A549 (cell line): Measurements from ENCODE around the gene FMO2. TPM values are rescaled to one million over a fixed set of nuclear protein-coding genes. Genes with fewer than 3 reads are reported as not detected.

ENCODE experiments used
- ATAC-seq, 2 experiments: fragments of 200-7000 bp in 1 of 2; fragments of >200 bp in 1 of 2; cut with Nextera tagmentation in 1 of 2; cut with Tn5 transposase in 1 of 2; 3 replicates each; pipeline versions ENCODE4 v1.8.0 to v1.9.1; 2018 to 2020; ENCODE audit warnings: mild to moderate bottlenecking in 1 of 2, moderate library complexity in 1 of 2
- CTCF ChIA-PET: fragments of 300-600 bp; sonication (Branson Sonifier 250); formaldehyde crosslinking; extraction: SDS; loops from one replicate; lab custom pipeline; 2021; ENCODE audit warnings: antibody characterized with exemption, inconsistent platforms; lab: Yijun Ruan, JAX
- POLR2A ChIA-PET: fragments of 350-600 bp; formaldehyde crosslinking; extraction: SDS; loops from one replicate; lab custom pipeline; 2021; ENCODE audit warnings: antibody characterized with exemption, inconsistent platforms; lab: Yijun Ruan, JAX
- DNase-seq, 2 experiments: peaks; one replicate each; pipeline versions ENCODE4 v3.0.0 to v3.0.0-alpha.2; 2011 to 2016; ENCODE audit warnings: low read depth in 1 of 2, low spot score in 1 of 2
- FAIRE-seq: peaks from 2 replicates; lab custom pipeline; 2011; peaks lifted over from hg19 to GRCh38; lab: Jason Lieb, UNC
- H3K27ac ChIP-seq, 2 experiments: fragments of >200 bp; sonication (Bioruptor Twin); formaldehyde crosslinking; 3 replicates each; pipeline ENCODE4 v1.5.1; 2016 to 2017
- H3K4me1 ChIP-seq: fragments of >200 bp; sonication (Bioruptor Twin); formaldehyde crosslinking; 3 replicates; pipeline ENCODE4 v1.6.1; 2016
- H3K4me2 ChIP-seq: fragments of >200 bp; sonication (Bioruptor Twin); formaldehyde crosslinking; 3 replicates; pipeline ENCODE4 v1.6.1; 2016
- H3K4me3 ChIP-seq: fragments of >200 bp; sonication (Bioruptor Twin); formaldehyde crosslinking; 3 replicates; pipeline ENCODE4 v1.5.1; 2016
- H3K9me3 ChIP-seq: fragments of >200 bp; sonication (Bioruptor Twin); formaldehyde crosslinking; 3 replicates; pipeline ENCODE4 v1.6.1; 2016
- ATOH8 ChIP-seq: fragments of 250-450 bp; sonication (Bioruptor Pico); IDR thresholded peaks from 2 replicates; pipeline ENCODE4 v1.5.0; 2020; ENCODE audit warnings: low read depth, mild to moderate bottlenecking, moderate library complexity
- BHLHE40 ChIP-seq: IDR thresholded peaks from 2 replicates; pipeline ENCODE4 v1.6.1; 2012; ENCODE audit warnings: low read depth, low read length, inconsistent platforms
- CEBPB ChIP-seq, 2 experiments: fragments of >200 bp in 1 of 2; sonication (Bioruptor Twin) in 1 of 2; formaldehyde crosslinking in 1 of 2; IDR thresholded peaks; 2 replicates each; pipeline ENCODE4 v1.6.1; 2012 to 2016
- CHD4 ChIP-seq: fragments of 200-600 bp; sonication (generic); IDR thresholded peaks from 2 replicates; pipeline ENCODE4 v1.6.1; 2016; ENCODE audit warnings: antibody characterized with exemption, mild to moderate bottlenecking, borderline replicate concordance
- E2F6 ChIP-seq: IDR thresholded peaks from 2 replicates; pipeline ENCODE4 v1.6.1; 2012; ENCODE audit warnings: low read depth, borderline replicate concordance
- EHMT2 ChIP-seq: fragments of 200-600 bp; sonication (generic); IDR thresholded peaks from 2 replicates; pipeline ENCODE4 v1.6.1; 2016; ENCODE audit warnings: antibody characterized with exemption, low read depth, mild to moderate bottlenecking, moderate library complexity
- ELK1 ChIP-seq: fragments of 150-350 bp; IDR thresholded peaks from 2 replicates; pipeline ENCODE4 v1.6.1; 2014; ENCODE audit warnings: low read depth, mild to moderate bottlenecking, low read length
- GATA3 ChIP-seq: IDR thresholded peaks from 2 replicates; pipeline ENCODE4 v1.6.1; 2012; ENCODE audit warnings: borderline replicate concordance
- HDAC2 ChIP-seq: fragments of 200-600 bp; sonication (generic); IDR thresholded peaks from 2 replicates; pipeline ENCODE4 v1.6.1; 2016
- HEYL ChIP-seq: fragments of 250-450 bp; sonication (Bioruptor Pico); IDR thresholded peaks from 2 replicates; pipeline ENCODE4 v1.8.0; 2021; ENCODE audit warnings: mild to moderate bottlenecking, moderate library complexity
- HOXB13 ChIP-seq: fragments of 250-450 bp; sonication (Bioruptor Pico); IDR thresholded peaks from 2 replicates; pipeline ENCODE4 v1.5.0; 2020; ENCODE audit warnings: low read depth, mild to moderate bottlenecking, moderate library complexity
- KDM1A ChIP-seq: fragments of 200-600 bp; sonication (generic); IDR thresholded peaks from 2 replicates; pipeline ENCODE4 v1.6.1; 2016; ENCODE audit warnings: low read depth, mild to moderate bottlenecking
- MAFK ChIP-seq: fragments of 450-650 bp; IDR thresholded peaks from 2 replicates; pipeline ENCODE4 v1.6.1; 2014; ENCODE audit not compliant: partially characterized antibody
- RAD21 ChIP-seq, 2 experiments: fragments of >200 bp in 1 of 2; sonication (Bioruptor Twin) in 1 of 2; formaldehyde crosslinking in 1 of 2; IDR thresholded peaks in 1 of 2; conservative IDR thresholded peaks in 1 of 2; 2 replicates in 1 of 2; 3 replicates in 1 of 2; pipeline ENCODE4 v1.6.1; 2012 to 2018; ENCODE audit warnings: inconsistent platforms in 1 of 2
- RARB ChIP-seq: fragments of 250-450 bp; sonication (Bioruptor Pico); IDR thresholded peaks from 2 replicates; pipeline ENCODE4 v1.8.0; 2021; ENCODE audit warnings: mild to moderate bottlenecking, moderate library complexity
- SMC3 ChIP-seq: fragments of >200 bp; sonication (Bioruptor Twin); formaldehyde crosslinking; IDR thresholded peaks from 3 replicates; pipeline ENCODE4 v1.6.1; 2018; ENCODE audit warnings: inconsistent platforms
- SREBF2 ChIP-seq: fragments of 450-650 bp; IDR thresholded peaks from 2 replicates; pipeline ENCODE4 v1.6.1; 2014; ENCODE audit warnings: mild to moderate bottlenecking, moderate library complexity
- TFCP2L1 ChIP-seq: fragments of 250-450 bp; sonication (Bioruptor Pico); IDR thresholded peaks from 2 replicates; pipeline ENCODE4 v1.5.0; 2021; ENCODE audit warnings: mild to moderate bottlenecking
- USF2 ChIP-seq: fragments of 450-650 bp; IDR thresholded peaks from 2 replicates; pipeline ENCODE4 v1.6.1; 2014; ENCODE audit warnings: antibody characterized with exemption
- ZSCAN20 ChIP-seq: fragments of 250-450 bp; sonication (Bioruptor Pico); IDR thresholded peaks from 2 replicates; pipeline ENCODE4 v1.8.0; 2022; ENCODE audit warnings: mild to moderate bottlenecking, moderate library complexity
- WGBS: methylation state at CpG from one replicate; pipeline ENCODE4 v1.1.6; 2017; ENCODE audit errors: missing lambda C conversion rate; 5-methylcytosine and 5-hydroxymethylcytosine counted together
- polyA plus RNA-seq, 4 experiments: library from polyadenylated mRNA; depleted of rRNA in 3 of 4; stranded (reverse); fragments of >200 nt; fragmentation: RNase III in 1 of 4; extraction: RNeasy Plus Mini Kit Qiagen cat#74134 plus additional on column Dnase treatment in 1 of 4; gene quantifications; 2 replicates in 3 of 4; 3 replicates in 1 of 4; pipeline ENCODE4 v1.2.3, GENCODE V29; 2011 to 2017
- TF ChIP-seq, protein P1 (sequence below): fragments of >200 bp; sonication (Bioruptor Twin); formaldehyde crosslinking; IDR thresholded peaks from 3 replicates; pipeline ENCODE4 v1.5.1; 2016

The FMO2 gene
- polyA plus RNA-seq, 2 of the 4 experiments (the other 2 are of a cell fraction), result not detected

GRCh38 chr1:171155484-171155883 lies 29.6 kb upstream of the FMO2 start:
- DNase-seq (no peak), ATAC-seq (no peak), FAIRE-seq (no peak)
- ChIA-PET POLR2A (no interaction called here), CTCF (no interaction called here)
- Histone ChIP-seq H3K27ac (no peak overlapping the region), H3K9me3 (no peaks in the 10 kb centered on the region), H3K4me1 (no peaks in the 10 kb centered on the region), H3K4me2 (no peak overlapping the region), H3K4me3 (no peak overlapping the region)
- TF ChIP-seq KDM1A, result no peak
- no peak for TF ChIP-seq SMC3
- TF ChIP-seq ZSCAN20 (CRISPR knock-in tag), result no peak
- TF ChIP-seq HDAC2, result no peak
- no peak for TF ChIP-seq ELK1
- no peak for TF ChIP-seq ATOH8 (CRISPR knock-in tag)
- TF ChIP-seq, protein P1, sequence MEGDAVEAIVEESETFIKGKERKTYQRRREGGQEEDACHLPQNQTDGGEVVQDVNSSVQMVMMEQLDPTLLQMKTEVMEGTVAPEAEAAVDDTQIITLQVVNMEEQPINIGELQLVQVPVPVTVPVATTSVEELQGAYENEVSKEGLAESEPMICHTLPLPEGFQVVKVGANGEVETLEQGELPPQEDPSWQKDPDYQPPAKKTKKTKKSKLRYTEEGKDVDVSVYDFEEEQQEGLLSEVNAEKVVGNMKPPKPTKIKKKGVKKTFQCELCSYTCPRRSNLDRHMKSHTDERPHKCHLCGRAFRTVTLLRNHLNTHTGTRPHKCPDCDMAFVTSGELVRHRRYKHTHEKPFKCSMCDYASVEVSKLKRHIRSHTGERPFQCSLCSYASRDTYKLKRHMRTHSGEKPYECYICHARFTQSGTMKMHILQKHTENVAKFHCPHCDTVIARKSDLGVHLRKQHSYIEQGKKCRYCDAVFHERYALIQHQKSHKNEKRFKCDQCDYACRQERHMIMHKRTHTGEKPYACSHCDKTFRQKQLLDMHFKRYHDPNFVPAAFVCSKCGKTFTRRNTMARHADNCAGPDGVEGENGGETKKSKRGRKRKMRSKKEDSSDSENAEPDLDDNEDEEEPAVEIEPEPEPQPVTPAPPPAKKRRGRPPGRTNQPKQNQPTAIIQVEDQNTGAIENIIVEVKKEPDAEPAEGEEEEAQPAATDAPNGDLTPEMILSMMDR, result no peak
- TF ChIP-seq BHLHE40, result no peak
- TF ChIP-seq E2F6, result no peak
- no peak for TF ChIP-seq RARB
- no peak for TF ChIP-seq CEBPB (IDR thresholded peaks at IDR 0.05)
- TF ChIP-seq USF2, result no peak

DNA sequence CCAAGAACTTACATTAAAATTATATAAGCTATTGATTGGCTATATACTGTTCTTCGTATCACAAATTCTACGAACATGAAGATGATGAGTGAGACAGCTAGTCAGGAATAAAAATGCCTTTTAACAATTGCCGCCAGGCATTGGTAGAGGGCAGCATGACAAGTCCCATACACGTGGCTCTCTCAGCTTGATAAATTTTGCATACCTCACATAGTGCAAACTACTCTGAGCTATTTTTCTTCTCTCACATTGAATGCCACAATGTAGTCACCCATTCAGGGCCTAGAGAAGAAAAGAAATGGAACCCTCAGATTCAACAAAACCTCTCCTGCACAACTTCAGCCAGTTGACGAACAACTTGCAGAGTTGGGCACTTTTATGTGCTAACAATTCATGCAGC lies 27.0 kb upstream of the FMO2 start:
- ChIA-PET CTCF (no interaction called here), POLR2A (no interaction called here)
- FAIRE-seq, result no peak
- H3K4me3 ChIP-seq, result no peak overlapping the region
- ATAC-seq, result no peak
- no peak overlapping the region for H3K27ac ChIP-seq
- H3K9me3 ChIP-seq, result no peaks in the 10 kb centered on the region
- H3K4me1 ChIP-seq, result no peaks in the 10 kb centered on the region
- 20% methylated on average over 5 of the region's 5 CpGs for WGBS
- DNase-seq, result no peak
- no peak overlapping the region for H3K4me2 ChIP-seq
- TF ChIP-seq, protein P1, result no peak
- TF ChIP-seq HOXB13 (no peak), TFCP2L1 (CRISPR knock-in tag) (no peak), SREBF2 (no peak), KDM1A (no peak), E2F6 (no peak), MAFK (no peak), EHMT2 (no peak), CHD4 (no peak), GATA3 (no peak), HDAC2 (no peak), SMC3 (no peak), RAD21 (conservative IDR thresholded peaks at IDR 0.05 in 1 of 2, IDR thresholded peaks at IDR 0.05 in 1 of 2) (no peak), HEYL (CRISPR knock-in tag) (no peak)
